ENCODE results near the gene ZNF182. TPM values are rescaled to one million over a fixed set of nuclear protein-coding genes. Genes with fewer than 3 reads are reported as not detected.
"Not testable (repeated sequence)": the region's sequence is repeated elsewhere in the genome, so short reads cannot be mapped to it uniquely, and the experiment has no call there.

The ZNF182 gene
- 1 to 10 TPM; 2.0 to 2.7 (median 2.5) TPM for total RNA-seq (2021; fragmentation: NEBNext Ultra II Directional; extraction: Animal tissue kit (Norgen Biotek cat#: 25700))
- long read RNA-seq, partial matches to known transcripts = 0 of 4 reads
- long read RNA-seq, other reads (novel, unspliced or antisense) = 2 of 4 reads

- peak within 1 kb of the TSS; percentile 94 for H3K27ac Mint-ChIP-seq
- H3K4me3 Mint-ChIP-seq = peak within 1 kb of the TSS; percentile 95
- peaks cover 8% of the 10 kb centered on the region for H3K27me3 Mint-ChIP-seq (ENCODE audit: insufficient read depth)
- no peaks in the 10 kb centered on the region for H3K9me3 Mint-ChIP-seq
- no peak for TF ChIP-seq CTCF (IDR thresholded peaks at IDR 0.05)
- peak; percentile 82 for DNase-seq
- peaks cover 12% of the 10 kb centered on the region for H3K36me3 Mint-ChIP-seq (ENCODE audit: low read depth)
- peaks cover 14% of the 10 kb centered on the region for H3K4me1 Mint-ChIP-seq (ENCODE audit: low read depth)
These were observed at the start of gene ZNF182 for GRCh38 chrX:48003758-48004457. ZNF182 (minus strand) TSS chrX:48003989; CDS start chrX:48002609, 1,380 bp downstream.

- DNase-seq = no peak
- peaks cover 14% of the 10 kb centered on the region for H3K4me1 Mint-ChIP-seq (ENCODE audit: low read depth)
- H3K36me3 Mint-ChIP-seq (ENCODE audit: low read depth) = no peaks in the 10 kb centered on the region
- TF ChIP-seq CTCF (IDR thresholded peaks at IDR 0.05) = no peak
- H3K27ac Mint-ChIP-seq = no peak overlapping the region
- peaks cover 8% of the 10 kb centered on the region; the same call in 1 of the 2 replicates for H3K27me3 Mint-ChIP-seq (ENCODE audit: insufficient read depth)
- H3K4me3 Mint-ChIP-seq = no peak overlapping the region
- no peaks in the 10 kb centered on the region for H3K9me3 Mint-ChIP-seq
These were observed 43.1 kb upstream of the ZNF182 start for GRCh38 chrX:48046846-48047245.

- Mint-ChIP-seq H3K4me1 (ENCODE audit: low read depth) (peaks cover 14% of the 10 kb centered on the region), H3K27me3 (ENCODE audit: insufficient read depth) (peaks cover 8% of the 10 kb centered on the region; the same call in 1 of the 2 replicates), H3K9me3 (no peaks in the 10 kb centered on the region), H3K4me3 (peak overlapping the region; percentile 36), H3K27ac (no peak overlapping the region), H3K36me3 (ENCODE audit: low read depth) (no peaks in the 10 kb centered on the region)
- DNase-seq = peak; percentile 1
- no peak for TF ChIP-seq CTCF (IDR thresholded peaks at IDR 0.05)
These were observed 41.9 kb upstream of the ZNF182 start for GRCh38 chrX:48045410-48046311.

- Mint-ChIP-seq H3K4me3 (no peak overlapping the region), H3K36me3 (ENCODE audit: low read depth) (no peaks in the 10 kb centered on the region), H3K4me1 (ENCODE audit: low read depth) (peaks cover 14% of the 10 kb centered on the region), H3K27me3 (ENCODE audit: insufficient read depth) (peaks cover 5% of the 10 kb centered on the region; the same call in 1 of the 2 replicates), H3K9me3 (no peaks in the 10 kb centered on the region), H3K27ac (no peak overlapping the region)
- no peak for TF ChIP-seq CTCF (IDR thresholded peaks at IDR 0.05)
- no peak for DNase-seq
These were observed 39.3 kb upstream of the ZNF182 start for GRCh38 chrX:48043056-48043455.

- Mint-ChIP-seq H3K27ac (no peak overlapping the region), H3K36me3 (ENCODE audit: low read depth) (no peaks in the 10 kb centered on the region), H3K4me3 (no peak overlapping the region), H3K27me3 (ENCODE audit: insufficient read depth) (peaks cover 3% of the 10 kb centered on the region), H3K9me3 (no peaks in the 10 kb centered on the region), H3K4me1 (ENCODE audit: low read depth) (no peaks in the 10 kb centered on the region)
- no peak for DNase-seq
- no peak for TF ChIP-seq CTCF (IDR thresholded peaks at IDR 0.05)
These were observed 32.1 kb upstream of the ZNF182 start for GRCh38 chrX:48035891-48036290.

GRCh38 chrX:48030641-48031173, 26.9 kb upstream of the ZNF182 start:
- H3K4me3 Mint-ChIP-seq; H3K4me1 Mint-ChIP-seq (ENCODE audit: low read depth); H3K36me3 Mint-ChIP-seq (ENCODE audit: low read depth); H3K27ac Mint-ChIP-seq; DNase-seq; H3K27me3 Mint-ChIP-seq (ENCODE audit: insufficient read depth); H3K9me3 Mint-ChIP-seq: not testable (repeated sequence)
